IPS-18c (cell line): ENCODE data around the gene OR2J2.
"Not testable (repeated sequence)": the region's sequence is repeated elsewhere in the genome, so short reads cannot be mapped to it uniquely, and the experiment has no call there.

Experiments used
- H3K4me3 ChIP-seq: 2 replicates; pipeline ENCODE4 v1.7.0; 2013; ENCODE audit warnings: low read depth, mild to moderate bottlenecking, low read length, moderate library complexity; ENCODE audit not compliant: insufficient read depth
- H3K9me3 ChIP-seq: one replicate; pipeline ENCODE4 v1.6.1; 2013; ENCODE audit warnings: mild to moderate bottlenecking, low read length, moderate library complexity; ENCODE audit not compliant: control insufficient read depth, insufficient read depth

The OR2J2 gene

DNA sequence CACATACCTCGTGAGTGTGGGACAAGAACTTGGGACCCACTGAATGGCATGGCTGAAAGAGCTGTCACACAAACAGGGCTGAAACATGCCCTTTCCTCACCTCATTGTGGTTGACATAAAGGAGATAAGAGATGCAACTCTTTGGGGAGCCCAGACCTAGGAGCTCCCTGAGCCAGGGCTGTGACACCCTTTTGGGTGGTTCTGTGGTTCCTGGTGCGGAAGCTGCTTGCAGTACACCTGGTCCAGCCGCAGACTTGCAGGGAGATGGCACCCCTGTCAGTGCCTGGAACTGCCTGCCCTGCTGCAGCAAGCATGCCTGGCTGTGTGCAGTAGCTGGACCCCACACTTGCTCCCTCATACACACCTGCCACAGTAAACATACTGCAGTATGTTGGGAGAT lies 31.3 kb downstream of the OR2J2 start:
- no peak overlapping the region for H3K4me3 ChIP-seq

DNA sequence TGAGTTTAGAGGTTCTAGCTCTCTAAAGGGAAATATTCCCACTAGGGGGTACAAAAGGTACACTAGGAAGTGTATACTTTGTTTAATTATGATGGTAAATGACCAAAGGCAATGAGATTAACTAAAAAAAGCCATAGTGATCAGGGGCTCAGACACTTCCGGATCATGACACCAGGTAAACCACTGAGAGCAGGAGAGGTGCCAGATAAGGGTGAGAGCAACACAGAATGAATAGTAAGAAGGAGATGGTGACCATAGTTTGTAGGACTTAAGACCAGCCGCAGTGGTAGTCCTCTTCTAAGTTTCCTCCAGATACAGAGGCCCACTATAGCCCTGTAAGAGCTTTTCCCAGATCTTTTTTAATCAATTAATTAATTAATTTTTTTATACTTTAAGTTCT lies 40.8 kb downstream of the OR2J2 start:
- Histone ChIP-seq H3K9me3 (no peaks in the 10 kb centered on the region), H3K4me3 (no peak overlapping the region)

More for the DNA sequence above, 31.3 kb downstream of the OR2J2 start:
- no peaks in the 10 kb centered on the region for H3K9me3 ChIP-seq

DNA sequence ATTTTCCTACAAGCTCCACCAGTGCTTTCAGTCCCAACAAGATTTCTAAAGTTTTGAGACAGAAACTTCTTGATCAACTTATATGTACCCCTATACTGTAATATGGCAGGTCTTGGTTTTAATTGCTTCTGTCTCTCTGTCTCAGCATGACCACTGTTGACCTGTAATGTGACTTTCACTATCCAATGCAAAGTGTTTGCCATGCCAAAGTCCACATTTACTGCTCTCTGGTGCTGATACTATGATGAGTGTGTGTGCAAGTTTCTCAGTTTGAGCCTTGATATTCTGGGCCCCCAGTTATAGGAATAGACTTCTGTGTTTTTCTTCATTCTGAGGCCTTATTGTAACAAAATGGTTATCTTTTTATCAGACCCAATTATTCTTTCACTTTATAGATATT lies 45.8 kb downstream of the OR2J2 start:
- peaks cover 5% of the 10 kb centered on the region for H3K9me3 ChIP-seq
- H3K4me3 ChIP-seq = no peak overlapping the region

DNA sequence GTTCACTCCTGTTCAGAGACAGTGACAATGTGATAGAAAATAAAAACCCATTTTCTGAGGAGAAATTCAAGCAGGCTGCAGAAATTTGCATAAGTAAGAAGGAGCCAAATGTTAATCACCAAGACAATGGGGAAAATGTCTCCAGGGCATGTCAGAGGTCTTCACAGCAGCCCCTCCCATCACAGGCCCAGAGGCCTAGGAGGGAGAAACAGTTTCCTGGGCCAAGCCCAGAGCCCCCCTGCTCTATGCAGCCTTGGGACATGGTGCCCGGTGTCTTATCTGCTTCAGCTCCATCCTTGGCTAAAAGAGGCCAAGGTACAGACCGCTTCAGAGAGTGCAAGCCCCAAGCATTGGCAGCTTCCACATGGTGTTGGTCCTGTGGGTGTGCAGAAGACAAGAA lies 46.5 kb downstream of the OR2J2 start:
- not testable (repeated sequence) for H3K9me3 ChIP-seq, H3K4me3 ChIP-seq

DNA sequence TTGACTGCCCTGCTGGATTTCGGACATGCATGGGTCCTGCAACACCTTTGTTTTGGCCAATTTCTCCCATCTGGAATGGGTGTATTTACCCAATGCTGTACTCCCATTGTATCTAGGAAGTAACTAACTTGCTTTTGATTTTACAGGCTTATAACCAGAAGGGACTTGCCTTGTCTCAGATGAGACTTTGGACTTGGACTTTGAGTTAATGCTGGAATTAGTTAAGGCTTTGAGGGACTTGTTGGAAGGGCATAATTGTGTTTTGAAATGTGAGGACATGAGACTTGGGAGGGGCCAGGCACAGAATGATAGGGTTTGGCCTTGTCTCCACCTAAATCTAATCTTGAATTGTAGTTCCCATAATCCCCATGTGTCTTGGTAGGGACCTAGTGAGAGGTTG lies 47.3 kb downstream of the OR2J2 start:
- not testable (repeated sequence) for H3K4me3 ChIP-seq, H3K9me3 ChIP-seq
